ENCODE results near the gene CCM2.

- TF ChIP-seq CTCF (conservative IDR thresholded peaks at IDR 0.05; ENCODE audit: low read depth in 2 of 2) (no peak), EZH2 (IDR thresholded peaks at IDR 0.05; ENCODE audit: low read depth, unreplicated experiment) (no peak), CREB1 (CRISPR knock-in tag; IDR thresholded peaks at IDR 0.05; ENCODE audit: low read depth) (no peak), ZNF114 (CRISPR knock-in tag; IDR thresholded peaks at IDR 0.05) (no peak), ZNF331 (CRISPR knock-in tag; IDR thresholded peaks at IDR 0.05; ENCODE audit: low read depth) (no peak)
These were observed 5.0 kb upstream of the CCM2 start for GRCh38 chr7:44994877-44995554.

Measured in GM23338 (cell line).